B cell (primary cell): Measurements from ENCODE around the gene ALAD. TPM values are rescaled to one million over a fixed set of nuclear protein-coding genes. Genes with fewer than 3 reads are reported as not detected.
"Not testable (repeated sequence)": the region's sequence is repeated elsewhere in the genome, so short reads cannot be mapped to it uniquely, and the experiment has no call there.

Experiments
- ATAC-seq: fragments of 200-7000 bp; cut with Tn5 transposase; one replicate; pipeline ENCODE4 v1.10.0; 2021; ENCODE audit warnings: low read depth, mild to moderate bottlenecking, moderate number of reproducible peaks, moderate library complexity
- CTCF ChIA-PET: fragments of 350-600 bp; sonication (Branson Sonifier 250); formaldehyde crosslinking; loops from one replicate; lab custom pipeline; 2021; ENCODE audit warnings: antibody characterized with exemption, inconsistent platforms; lab: Charles Lee
- POLR2A ChIA-PET: fragments of 350-600 bp; sonication (Branson Sonifier 250); formaldehyde crosslinking; loops from one replicate; lab custom pipeline; 2021; ENCODE audit warnings: antibody characterized with exemption; lab: Charles Lee
- DNase-seq: peaks from one replicate; pipeline ENCODE4 v3.0.0; 2013
- H2AFZ ChIP-seq: 2 replicates; pipeline ENCODE4 v1.6.1; 2012; ENCODE audit warnings: mild to moderate bottlenecking, low read depth, low read length; ENCODE audit not compliant: insufficient read depth, poor library complexity, severe bottlenecking
- H3K27ac ChIP-seq, 2 donors: 1 replicate in 1 of 2; 2 replicates in 1 of 2; pipeline ENCODE4 v1.5.1; 2012 to 2013; ENCODE audit warnings: low read length in 2 of 2, mild to moderate bottlenecking in 2 of 2, moderate library complexity in 1 of 2
- H3K27me3 ChIP-seq, 4 experiments: fragments of 200-600 bp in 1 of 4; sonication (generic) in 1 of 4; replicated peaks in 1 of 4; 1 replicate in 2 of 4; 2 replicates in 2 of 4; pipeline versions ENCODE4 v1.6.1 to v1.7.0; 2013 to 2016; ENCODE audit warnings: low read length in 3 of 4, mild to moderate bottlenecking in 2 of 4, mixed read lengths in 1 of 4, moderate library complexity in 1 of 4; ENCODE audit not compliant: insufficient read depth in 4 of 4, control insufficient read depth in 3 of 4; ENCODE audit errors: control extremely low read depth in 1 of 4
- H3K36me3 ChIP-seq, 2 experiments: replicated peaks in 1 of 2; 1 replicate in 1 of 2; 2 replicates in 1 of 2; pipeline versions ENCODE4 v1.6.1 to v1.7.1; 2013; ENCODE audit warnings: low read length in 1 of 2; ENCODE audit not compliant: insufficient read depth in 2 of 2, control insufficient read depth in 1 of 2; ENCODE audit errors: control extremely low read depth in 1 of 2, extremely low read depth in 1 of 2
- H3K4me1 ChIP-seq, 2 donors: fragments of 200-600 bp in 1 of 2; sonication (generic) in 1 of 2; 1 replicate in 1 of 2; 2 replicates in 1 of 2; pipeline versions ENCODE4 v1.5.1 to v1.6.1; 2013 to 2017; ENCODE audit warnings: low read length in 2 of 2; ENCODE audit not compliant: control insufficient read depth in 2 of 2, insufficient read depth in 2 of 2
- H3K4me2 ChIP-seq: replicated peaks from 2 replicates; pipeline ENCODE3; 2012; ENCODE audit warnings: mild to moderate bottlenecking, low read depth, low read length; ENCODE audit not compliant: poor library complexity, severe bottlenecking
- H3K4me3 ChIP-seq, 5 experiments: fragments of 200-600 bp in 1 of 5; sonication (generic) in 1 of 5; 1 replicate in 3 of 5; 2 replicates in 2 of 5; pipeline versions ENCODE4 v1.5.1 to v1.7.0; 2011 to 2016; ENCODE audit warnings: low read length in 4 of 5, mild to moderate bottlenecking in 4 of 5, low read depth in 2 of 5, control low read depth in 1 of 5, moderate library complexity in 1 of 5; ENCODE audit not compliant: insufficient read depth in 1 of 5; ENCODE audit errors: control extremely low read depth in 1 of 5, extremely low read depth in 1 of 5
- H3K79me2 ChIP-seq: fragments of 200-600 bp; sonication (generic); one replicate; pipeline ENCODE4 v1.6.0; 2016; ENCODE audit warnings: low read length; ENCODE audit not compliant: control insufficient read depth, insufficient read depth
- H3K9ac ChIP-seq: fragments of 200-600 bp; sonication (generic); 2 replicates; pipeline ENCODE4 v1.6.1; 2017; ENCODE audit warnings: mild to moderate bottlenecking, low read length, moderate library complexity
- H3K9me3 ChIP-seq, 3 donors: one replicate each; pipeline versions ENCODE4 v1.6.1 to v1.7.1; 2013; ENCODE audit warnings: low read length in 2 of 3; ENCODE audit not compliant: control insufficient read depth in 2 of 3, insufficient read depth in 1 of 3; ENCODE audit errors: control extremely low read depth in 1 of 3
- H4K20me1 ChIP-seq: 2 replicates; pipeline ENCODE4 v1.6.0; 2012; ENCODE audit warnings: mild to moderate bottlenecking, low read length; ENCODE audit not compliant: insufficient read depth, control insufficient read depth, poor library complexity, severe bottlenecking
- H3K27ac Mint-ChIP-seq: one replicate; pipeline ENCODE4 v1.8.0; 2021; ENCODE audit warnings: mixed read lengths
- H3K27me3 Mint-ChIP-seq: one replicate; pipeline ENCODE4 v1.8.0; 2021; ENCODE audit warnings: mixed read lengths
- H3K4me1 Mint-ChIP-seq: one replicate; pipeline ENCODE4 v1.8.0; 2021; ENCODE audit warnings: mixed read lengths
- H3K4me3 Mint-ChIP-seq: one replicate; pipeline ENCODE4 v1.8.0; 2021; ENCODE audit warnings: mixed read lengths
- H3K9me3 Mint-ChIP-seq: one replicate; pipeline ENCODE4 v1.8.0; 2022; ENCODE audit warnings: mixed read lengths; ENCODE audit not compliant: insufficient read depth
- CTCF ChIP-seq: fragments of 200-600 bp; IDR thresholded peaks from one replicate; pipeline ENCODE4 v1.8.0; 2022; ENCODE audit warnings: antibody characterized with exemption, mild to moderate bottlenecking
- EZH2 ChIP-seq: IDR thresholded peaks from 2 replicates; pipeline ENCODE4 v1.6.1; 2012; ENCODE audit warnings: borderline replicate concordance, low read depth, mild to moderate bottlenecking, moderate library complexity, low read length; ENCODE audit not compliant: insufficient read depth, poor library complexity, severe bottlenecking
- WGBS: methylation state at CpG from one replicate; pipeline ENCODE4 v1.1.5; 2013; ENCODE audit warnings: missing lambda C conversion rate; ENCODE audit not compliant: insufficient coverage; 5-methylcytosine and 5-hydroxymethylcytosine counted together
- intact Hi-C: fragments of 100-400 bp; cut with micrococcal nuclease; formaldehyde crosslinking; loops from one replicate; pipeline ENCODE4 v1.10.0; 2022
- polyA plus RNA-seq: library from polyadenylated mRNA; depleted of rRNA; stranded (reverse); fragments of >200 nt; gene quantifications from 2 replicates; pipeline ENCODE4 v1.2.3, GENCODE V29; 2012
- total RNA-seq, 2 donors: library from RNA; stranded (reverse); fragments of 120-200 nt in 1 of 2; gene quantifications; 1 replicate in 1 of 2; 2 replicates in 1 of 2; pipeline versions ENCODE4 v1.2.3 to v1.2.4, GENCODE V29; 2013 to 2022

Gene ALAD
- total and polyA plus RNA-seq, 2 donors (not counting 1 experiment from before 2014, with no cell fraction given), result 22.0 to 39.8 TPM

- H3K9me3 ChIP-seq, H3K4me3 ChIP-seq, H3K4me3 Mint-ChIP-seq, H3K27ac ChIP-seq, H3K9ac ChIP-seq, DNase-seq, intact Hi-C loops, CTCF ChIA-PET, H3K4me2 ChIP-seq, H4K20me1 ChIP-seq, ATAC-seq, H3K9me3 Mint-ChIP-seq, H3K27me3 ChIP-seq, H2AFZ ChIP-seq, H3K27me3 Mint-ChIP-seq, POLR2A ChIA-PET, H3K79me2 ChIP-seq: not testable (repeated sequence)
- Histone ChIP-seq H3K36me3 (peaks cover 0 to 12% of the 10 kb centered on the region in 2 experiments), H3K4me1 (peaks cover 7 to 21% of the 10 kb centered on the region in 2 donors)
- WGBS, result 74% methylated on average over 14 of the region's 24 CpGs
- Mint-ChIP-seq H3K27ac (peak overlapping the region; percentile 32), H3K4me1 (peaks cover 25% of the 10 kb centered on the region)
Observed at GRCh38 chr9:113379094-113379828, 21.8 kb downstream of the ALAD start.

GRCh38 chr9:113376634-113377567, 24.2 kb downstream of the ALAD start, which contains the start of gene HDHD3:
HDHD3 (minus strand) TSS chr9:113376986; CDS start chr9:113374354, 2,632 bp downstream.
- under 1% methylated on average over 68 of the region's 74 CpGs for WGBS
- intact Hi-C loops, result loop anchor here (1.0 kb wide), 3 partner anchors 24 to 37 kb away; partner anchors contain the start of genes ALAD, C9orf43, POLE3 and WDR31
- peaks cover 5% of the 10 kb centered on the region for H3K79me2 ChIP-seq
- H3K4me3 Mint-ChIP-seq, result peak within 1 kb of the TSS; percentile 96
- no peaks in the 10 kb centered on the region for H3K27me3 Mint-ChIP-seq
- peak within 1 kb of the TSS; percentile 87 for H3K27ac Mint-ChIP-seq
- H3K27ac ChIP-seq, result peak within 1 kb of the TSS; percentile 56 to 78
- no peaks in the 10 kb centered on the region for H3K27me3 ChIP-seq
- ChIA-PET POLR2A (interaction anchor here (0.6 to 2.0 kb wide), 7 partner anchors 22 to 108 kb away, joined by 3 to 11 read pairs (median 4); partner anchors contain the start of genes ALAD, BSPRY, C9orf43 and CDC26), CTCF (interaction anchor here (1.0 to 1.4 kb wide), 5 partner anchors 24 to 104 kb away, joined by 3 to 6 read pairs (median 3); partner anchors contain the start of gene ALAD)
- H3K4me3 ChIP-seq, result peak within 1 kb of the TSS; percentile 51 to 98 (median 87)
- no peaks in the 10 kb centered on the region for H3K9me3 ChIP-seq
- no peak for TF ChIP-seq EZH2
- TF ChIP-seq CTCF, result no peak
- H3K9ac ChIP-seq, result peak within 1 kb of the TSS; percentile 84
- no peaks in the 10 kb centered on the region for H4K20me1 ChIP-seq
- H2AFZ ChIP-seq, result peak within 1 kb of the TSS; percentile 100
- peaks cover 0 to 25% of the 10 kb centered on the region in 2 experiments for H3K36me3 ChIP-seq
- peak; percentile 92 for ATAC-seq
- peak within 1 kb of the TSS; percentile 100 for H3K4me2 ChIP-seq
- DNase-seq, result peak; percentile 89
- H3K4me1 Mint-ChIP-seq, result peaks cover 24% of the 10 kb centered on the region
- H3K9me3 Mint-ChIP-seq, result no peaks in the 10 kb centered on the region
- H3K4me1 ChIP-seq, result peaks cover 7 to 21% of the 10 kb centered on the region in 2 donors
